ENCODE results near the gene SPANXN4.

Gene SPANXN4

GRCh38 chrX:143047511-143047910 is 21.8 kb downstream of the SPANXN4 start:
- no peak overlapping the region for H3K4me3 ChIP-seq (ENCODE audit: low read length in 2 of 2)
- H3K27ac ChIP-seq (ENCODE audit: low read length) = no peak overlapping the region
- no peaks in the 10 kb centered on the region for H3K9me3 ChIP-seq (ENCODE audit: control insufficient read depth in 2 of 2, low read length in 2 of 2)
- no peak overlapping the region for H3K9ac ChIP-seq (ENCODE audit: low read length in 2 of 2)
- H3K36me3 ChIP-seq (ENCODE audit: control insufficient read depth in 2 of 2, insufficient read depth in 2 of 2, low read length in 2 of 2) = no peaks in the 10 kb centered on the region
- no peaks in the 10 kb centered on the region for H3K27me3 ChIP-seq (ENCODE audit: control insufficient read depth in 1 of 2, insufficient read depth in 2 of 2, low read length in 2 of 2)
- H3K4me1 ChIP-seq (ENCODE audit: control insufficient read depth, insufficient read depth, low read length) = no peaks in the 10 kb centered on the region

DNA sequence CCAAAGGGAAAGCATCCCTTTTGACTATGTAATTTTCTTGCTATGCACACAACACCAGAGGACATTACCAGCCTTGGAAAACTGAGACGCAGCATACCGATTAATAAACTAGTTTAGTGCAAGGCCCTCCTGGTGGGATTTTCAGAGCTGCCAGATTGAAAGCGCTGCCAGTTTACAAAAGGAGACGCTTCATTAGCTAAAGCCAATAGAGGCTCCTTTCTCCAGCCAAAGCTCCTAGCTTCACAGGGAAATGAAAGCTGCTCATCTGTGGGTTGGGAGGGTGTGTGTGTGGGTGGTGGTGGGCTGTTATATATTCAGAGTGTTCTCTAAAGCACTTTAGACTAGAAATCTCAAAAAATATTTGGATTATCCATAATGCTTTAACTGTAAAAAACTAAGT is 32.4 kb downstream of the SPANXN4 start:
- no peak overlapping the region for H3K27ac ChIP-seq (ENCODE audit: low read length)
- no peak overlapping the region for H3K4me3 ChIP-seq (ENCODE audit: low read length in 2 of 2)
- H3K9me3 ChIP-seq (ENCODE audit: control insufficient read depth in 2 of 2, low read length in 2 of 2) = no peaks in the 10 kb centered on the region
- H3K27me3 ChIP-seq (ENCODE audit: control insufficient read depth in 1 of 2, insufficient read depth in 2 of 2, low read length in 2 of 2) = no peaks in the 10 kb centered on the region
- no peaks in the 10 kb centered on the region for H3K4me1 ChIP-seq (ENCODE audit: control insufficient read depth, insufficient read depth, low read length)
- H3K9ac ChIP-seq (ENCODE audit: low read length in 2 of 2) = no peak overlapping the region
- no peaks in the 10 kb centered on the region for H3K36me3 ChIP-seq (ENCODE audit: control insufficient read depth in 2 of 2, insufficient read depth in 2 of 2, low read length in 2 of 2)

DNA sequence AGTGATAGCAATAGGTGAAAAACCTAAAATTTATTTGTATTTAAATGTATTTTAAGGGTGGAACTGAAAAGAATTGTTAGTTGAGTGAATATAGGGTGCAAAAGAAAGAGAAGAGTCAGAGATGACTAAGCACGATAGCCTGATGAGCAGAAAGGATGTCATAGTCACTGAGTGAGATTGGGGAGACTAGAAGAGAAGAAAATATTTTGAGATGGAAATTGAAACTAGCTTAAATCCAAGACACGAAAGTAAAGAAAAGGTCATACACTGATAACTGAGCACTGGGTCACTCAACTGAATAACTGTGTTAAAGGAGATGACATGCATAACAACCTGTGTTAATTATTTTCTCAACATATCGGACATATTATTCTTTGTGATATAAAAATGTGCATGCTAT is 55.5 kb downstream of the SPANXN4 start:
- H3K4me3 ChIP-seq (ENCODE audit: low read length in 2 of 2) = no peak overlapping the region
- H3K36me3 ChIP-seq (ENCODE audit: control insufficient read depth in 2 of 2, insufficient read depth in 2 of 2, low read length in 2 of 2) = no peaks in the 10 kb centered on the region
- H3K9me3 ChIP-seq (ENCODE audit: control insufficient read depth in 2 of 2, low read length in 2 of 2) = no peaks in the 10 kb centered on the region
- H3K4me1 ChIP-seq (ENCODE audit: control insufficient read depth, insufficient read depth, low read length) = no peaks in the 10 kb centered on the region
- no peak overlapping the region for H3K27ac ChIP-seq (ENCODE audit: low read length)
- no peak overlapping the region for H3K9ac ChIP-seq (ENCODE audit: low read length in 2 of 2)
- no peaks in the 10 kb centered on the region for H3K27me3 ChIP-seq (ENCODE audit: control insufficient read depth in 1 of 2, insufficient read depth in 2 of 2, low read length in 2 of 2)

- Histone ChIP-seq H3K27me3 (ENCODE audit: control insufficient read depth in 1 of 2, insufficient read depth in 2 of 2, low read length in 2 of 2) (no peaks in the 10 kb centered on the region), H3K36me3 (ENCODE audit: control insufficient read depth in 2 of 2, insufficient read depth in 2 of 2, low read length in 2 of 2) (no peaks in the 10 kb centered on the region), H3K9ac (ENCODE audit: low read length in 2 of 2) (no peak overlapping the region), H3K4me3 (ENCODE audit: low read length in 2 of 2) (no peak overlapping the region), H3K9me3 (ENCODE audit: control insufficient read depth in 2 of 2, low read length in 2 of 2) (no peaks in the 10 kb centered on the region), H3K4me1 (ENCODE audit: control insufficient read depth, insufficient read depth, low read length) (no peaks in the 10 kb centered on the region), H3K27ac (ENCODE audit: low read length) (no peak overlapping the region)
Measured at GRCh38 chrX:143082537-143082936, 56.8 kb downstream of the SPANXN4 start.
